ENCODE results near the gene ARL16.

DNA sequence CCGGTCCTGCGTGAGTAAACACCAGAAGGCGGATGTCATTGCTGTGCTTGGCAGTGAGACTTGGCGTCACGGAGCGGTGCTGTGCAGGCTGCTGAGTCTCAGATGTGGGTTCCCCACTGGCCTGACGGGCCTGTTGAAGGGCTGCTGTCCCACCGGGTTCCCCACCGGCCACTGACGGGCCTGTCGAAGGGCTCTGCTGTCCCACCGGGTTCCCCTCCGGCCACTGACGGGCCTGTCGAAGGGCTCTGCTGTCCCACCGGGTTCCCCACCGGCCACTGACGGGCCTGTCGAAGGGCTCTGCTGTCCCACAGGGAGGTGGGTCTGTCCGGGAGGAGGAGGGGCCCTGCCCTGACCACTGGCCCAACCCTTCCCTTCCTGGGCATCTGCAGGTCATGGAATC, 3.0 kb upstream of the ARL16 start:
- TF ChIP-seq, protein P1, sequence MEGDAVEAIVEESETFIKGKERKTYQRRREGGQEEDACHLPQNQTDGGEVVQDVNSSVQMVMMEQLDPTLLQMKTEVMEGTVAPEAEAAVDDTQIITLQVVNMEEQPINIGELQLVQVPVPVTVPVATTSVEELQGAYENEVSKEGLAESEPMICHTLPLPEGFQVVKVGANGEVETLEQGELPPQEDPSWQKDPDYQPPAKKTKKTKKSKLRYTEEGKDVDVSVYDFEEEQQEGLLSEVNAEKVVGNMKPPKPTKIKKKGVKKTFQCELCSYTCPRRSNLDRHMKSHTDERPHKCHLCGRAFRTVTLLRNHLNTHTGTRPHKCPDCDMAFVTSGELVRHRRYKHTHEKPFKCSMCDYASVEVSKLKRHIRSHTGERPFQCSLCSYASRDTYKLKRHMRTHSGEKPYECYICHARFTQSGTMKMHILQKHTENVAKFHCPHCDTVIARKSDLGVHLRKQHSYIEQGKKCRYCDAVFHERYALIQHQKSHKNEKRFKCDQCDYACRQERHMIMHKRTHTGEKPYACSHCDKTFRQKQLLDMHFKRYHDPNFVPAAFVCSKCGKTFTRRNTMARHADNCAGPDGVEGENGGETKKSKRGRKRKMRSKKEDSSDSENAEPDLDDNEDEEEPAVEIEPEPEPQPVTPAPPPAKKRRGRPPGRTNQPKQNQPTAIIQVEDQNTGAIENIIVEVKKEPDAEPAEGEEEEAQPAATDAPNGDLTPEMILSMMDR (IDR thresholded peaks at IDR 0.05; ENCODE audit: insufficient read depth, low read depth, low read length) = no peak
- no peak for TF ChIP-seq EZH2 (IDR thresholded peaks at IDR 0.05; ENCODE audit: insufficient read depth, low read length)

Data from astrocyte (in vitro differentiated cells and primary cell).